ENCODE measurements around the gene DCAF11. TPM values are rescaled to one million over a fixed set of nuclear protein-coding genes. Genes with fewer than 3 reads are reported as not detected.

Gene DCAF11
- total and polyA plus RNA-seq, 7 donors, result 34.7 to 73.5 (median 66.4) TPM

GRCh38 chr14:24151404-24152080, 37.0 kb downstream of the DCAF11 start:
- DNase-seq (peak in 1 of 2 donors; percentile 49), ATAC-seq (no peak)
- H3K36me3 ChIP-seq (ENCODE audit: insufficient read depth in 1 of 2, low read depth in 1 of 2), result peaks cover 3 to 80% of the 10 kb centered on the region in 2 donors
- no peak overlapping the region for H3K4me3 ChIP-seq
- intact Hi-C loops (cut with DNase I), result no loop called here
- WGBS, 3 donors, result 88 to 91% (median 90%) methylated on average over 15 to 16 of the region's 16 CpGs
- H3K27me3 ChIP-seq (ENCODE audit: insufficient read depth in 3 of 3, low read length in 2 of 3), result no peaks in the 10 kb centered on the region
- no peak for TF ChIP-seq CTCF (IDR thresholded peaks at IDR 0.05)
- H3K4me1 ChIP-seq, result peaks cover 8% of the 10 kb centered on the region
- H3K9me3 ChIP-seq, result no peaks in the 10 kb centered on the region
- no peak overlapping the region for H3K27ac ChIP-seq

- Histone ChIP-seq H3K27me3 (ENCODE audit: insufficient read depth in 3 of 3, low read length in 2 of 3) (no peaks in the 10 kb centered on the region), H3K36me3 (ENCODE audit: insufficient read depth in 1 of 2, low read depth in 1 of 2) (peaks cover 3 to 89% of the 10 kb centered on the region in 2 donors), H3K27ac (no peak overlapping the region), H3K4me3 (no peak overlapping the region), H3K4me1 (no peaks in the 10 kb centered on the region), H3K9me3 (no peaks in the 10 kb centered on the region)
- TF ChIP-seq CTCF (IDR thresholded peaks at IDR 0.05), result no peak
- ATAC-seq (no peak), DNase-seq (peak in 1 of 2 donors; percentile 44)
- intact Hi-C loops (cut with DNase I), result no loop called here
- WGBS, 3 donors, result 92 to 95% (median 94%) methylated on average over 10 of the region's 10 CpGs
Measured at GRCh38 chr14:24155100-24155499, 40.5 kb downstream of the DCAF11 start.

- TF ChIP-seq CTCF (IDR thresholded peaks at IDR 0.05), result no peak
- intact Hi-C loops (cut with DNase I), result no loop called here
- 89 to 93% (median 91%) methylated on average over 1 of the region's 1 CpG for WGBS, 3 donors
Measured at GRCh38 chr14:24156840-24157239, 42.3 kb downstream of the DCAF11 start.

GRCh38 chr14:24157331-24157730, 42.8 kb downstream of the DCAF11 start:
- Histone ChIP-seq H3K36me3 (ENCODE audit: insufficient read depth in 1 of 2, low read depth in 1 of 2) (peaks cover 3 to 75% of the 10 kb centered on the region in 2 donors), H3K27ac (no peak overlapping the region), H3K4me3 (no peak overlapping the region), H3K4me1 (peaks cover 16% of the 10 kb centered on the region), H3K9me3 (no peaks in the 10 kb centered on the region), H3K27me3 (ENCODE audit: insufficient read depth in 3 of 3, low read length in 2 of 3) (no peaks in the 10 kb centered on the region)
- WGBS, 3 donors, result 90 to 93% (median 92%) methylated on average over 12 of the region's 12 CpGs
- DNase-seq (peak in 1 of 2 donors; percentile 16), ATAC-seq (no peak)
- TF ChIP-seq CTCF (IDR thresholded peaks at IDR 0.05), result no peak
- intact Hi-C loops (cut with DNase I), result no loop called here

More at GRCh38 chr14:24156840-24157239, 42.3 kb downstream of the DCAF11 start:
- Histone ChIP-seq H3K9me3 (no peaks in the 10 kb centered on the region), H3K27me3 (ENCODE audit: insufficient read depth in 3 of 3, low read length in 2 of 3) (no peaks in the 10 kb centered on the region), H3K36me3 (ENCODE audit: insufficient read depth in 1 of 2, low read depth in 1 of 2) (peaks cover 3 to 80% of the 10 kb centered on the region in 2 donors), H3K4me1 (peaks cover 12% of the 10 kb centered on the region), H3K4me3 (no peak overlapping the region), H3K27ac (no peak overlapping the region)
- DNase-seq (no peak), ATAC-seq (no peak)
